GM21825 (cell line): Measurements from ENCODE around the gene ATP6V1A.
"Not testable (repeated sequence)": the region's sequence is repeated elsewhere in the genome, so short reads cannot be mapped to it uniquely, and the experiment has no call there.

Experiments used
- ATAC-seq: cut with Tn5 transposase; IDR thresholded peaks from one replicate; pipeline ENCODE4 v1.9.1; 2021; ENCODE audit warnings: mild to moderate bottlenecking, moderate library complexity; ENCODE audit not compliant: unreplicated experiment

The ATP6V1A gene

DNA sequence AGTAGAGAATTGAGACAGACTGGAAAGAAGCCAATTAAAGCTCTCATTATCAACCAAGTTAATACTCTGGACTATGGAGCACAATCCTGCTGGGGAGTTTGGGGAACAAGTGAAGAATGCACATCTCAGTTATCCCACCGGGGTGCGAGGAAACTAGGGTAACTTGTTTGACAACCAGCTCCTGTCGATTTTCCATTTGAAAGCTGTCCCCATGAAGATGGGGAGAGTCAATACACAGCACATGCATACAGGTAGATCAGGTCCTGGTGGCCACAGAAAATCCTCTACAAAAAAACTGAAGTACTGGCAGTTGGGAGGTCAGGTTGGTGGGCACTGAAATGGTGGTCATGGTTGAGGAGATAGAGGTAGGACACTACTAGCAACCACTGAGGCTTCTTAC is 66.0 kb downstream of the ATP6V1A start:
- ATAC-seq = no peak

DNA sequence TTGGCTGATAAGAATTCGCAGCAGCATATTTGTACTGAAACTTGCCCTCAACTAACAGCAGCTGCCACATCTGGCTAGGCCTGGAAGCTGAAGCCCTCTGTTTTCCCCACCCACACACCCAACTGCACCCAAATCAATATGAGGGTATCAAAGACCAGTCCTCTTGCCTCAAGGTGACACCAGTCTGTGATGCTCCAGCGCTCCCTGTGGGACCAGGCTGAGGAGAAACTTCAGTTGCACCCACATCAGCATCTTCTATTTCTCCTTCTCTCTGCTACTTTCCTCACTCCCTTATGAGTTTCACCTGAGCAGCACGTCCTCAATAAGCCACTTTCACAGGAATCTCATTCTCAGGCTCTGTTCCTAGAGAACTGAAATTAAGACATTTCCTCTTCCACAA is 73.0 kb downstream of the ATP6V1A start:
- no peak for ATAC-seq

DNA sequence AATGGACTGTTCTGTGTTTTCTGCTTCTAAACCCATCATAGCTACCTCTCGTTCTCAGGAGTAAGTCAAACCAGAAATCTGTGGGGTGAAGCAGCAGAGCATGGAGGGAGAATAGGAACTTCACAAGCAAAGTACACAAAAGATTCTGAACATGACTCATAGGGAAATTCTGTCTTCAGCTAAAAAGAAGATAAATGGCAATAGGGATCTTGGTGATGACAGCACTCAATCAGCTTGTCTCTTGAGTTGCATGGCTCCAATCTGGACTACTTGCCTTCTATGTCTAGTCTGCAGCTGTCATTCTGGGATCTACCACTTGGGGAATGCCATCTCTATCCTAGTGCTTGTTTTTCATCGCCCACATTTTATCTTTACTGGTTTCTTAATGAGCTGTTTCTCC is 78.3 kb downstream of the ATP6V1A start:
- ATAC-seq = peak; percentile 67

DNA sequence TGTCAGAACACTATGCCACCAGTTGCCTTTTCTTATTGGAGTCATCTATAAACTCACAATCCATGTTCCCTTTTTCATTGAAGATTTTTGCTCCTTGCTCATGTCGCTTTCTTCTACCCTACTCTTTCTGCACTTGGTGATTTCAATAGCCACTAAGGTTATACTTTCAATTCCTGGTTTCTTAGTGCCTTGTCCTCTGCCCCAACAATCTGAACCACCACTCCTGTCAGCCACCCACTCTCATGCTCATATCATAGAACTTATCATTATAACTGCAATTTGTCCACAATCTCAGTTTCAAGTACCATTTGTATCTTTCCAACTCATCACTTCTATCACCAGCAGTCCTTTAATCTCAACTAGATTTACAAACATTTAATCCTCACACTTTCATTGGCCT is 81.8 kb downstream of the ATP6V1A start:
- ATAC-seq = peak; percentile 35

DNA sequence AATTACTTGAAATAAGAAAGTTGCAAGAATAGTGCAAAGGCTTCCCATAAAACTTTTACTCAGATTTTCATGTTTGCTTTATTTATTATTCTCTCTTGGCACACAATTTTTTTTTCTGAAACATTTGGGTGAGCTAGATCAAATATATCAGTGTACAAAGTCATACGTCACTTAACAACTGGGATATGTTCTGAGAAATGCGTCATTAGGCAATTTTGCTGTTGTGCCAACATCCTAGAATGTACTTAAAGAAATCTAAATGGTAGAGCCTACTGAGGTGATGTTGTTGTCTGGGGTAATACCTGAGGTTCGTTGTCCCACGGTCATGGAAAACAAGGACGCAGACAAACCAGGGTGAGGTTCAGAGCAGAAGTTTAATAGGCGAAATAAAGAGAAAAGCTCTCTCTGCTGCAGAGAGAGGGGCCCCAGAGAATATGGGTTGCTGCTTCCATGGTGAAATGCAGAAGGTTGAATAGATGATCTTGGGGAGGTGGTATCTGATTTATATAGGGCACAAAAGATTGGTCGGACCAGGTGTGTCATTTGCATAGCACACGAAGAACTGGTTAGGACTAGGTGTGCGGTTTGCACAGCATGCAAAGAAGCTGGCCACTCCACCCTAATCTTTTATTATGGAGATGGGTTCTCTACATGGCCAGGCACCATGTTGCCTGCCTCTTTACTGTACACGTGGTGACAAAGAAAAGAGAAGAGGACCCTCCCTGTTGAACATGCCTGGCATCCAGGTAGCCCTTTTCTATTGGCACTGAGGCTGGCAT is 82.9 kb downstream of the ATP6V1A start:
- ATAC-seq = no peak

DNA sequence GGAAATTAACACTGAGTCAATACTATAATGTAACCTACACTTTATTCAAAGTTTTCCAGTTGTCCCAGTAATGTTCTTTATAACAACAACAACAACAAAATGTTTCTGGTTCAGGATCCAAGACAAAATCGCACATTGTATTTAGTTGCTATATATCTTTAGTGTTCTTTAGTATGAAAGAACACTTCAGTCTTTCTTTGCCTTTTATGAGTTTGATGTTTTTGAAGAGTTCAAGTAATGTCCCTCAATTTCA is 84.2 kb downstream of the ATP6V1A start:
- ATAC-seq = no peak

DNA sequence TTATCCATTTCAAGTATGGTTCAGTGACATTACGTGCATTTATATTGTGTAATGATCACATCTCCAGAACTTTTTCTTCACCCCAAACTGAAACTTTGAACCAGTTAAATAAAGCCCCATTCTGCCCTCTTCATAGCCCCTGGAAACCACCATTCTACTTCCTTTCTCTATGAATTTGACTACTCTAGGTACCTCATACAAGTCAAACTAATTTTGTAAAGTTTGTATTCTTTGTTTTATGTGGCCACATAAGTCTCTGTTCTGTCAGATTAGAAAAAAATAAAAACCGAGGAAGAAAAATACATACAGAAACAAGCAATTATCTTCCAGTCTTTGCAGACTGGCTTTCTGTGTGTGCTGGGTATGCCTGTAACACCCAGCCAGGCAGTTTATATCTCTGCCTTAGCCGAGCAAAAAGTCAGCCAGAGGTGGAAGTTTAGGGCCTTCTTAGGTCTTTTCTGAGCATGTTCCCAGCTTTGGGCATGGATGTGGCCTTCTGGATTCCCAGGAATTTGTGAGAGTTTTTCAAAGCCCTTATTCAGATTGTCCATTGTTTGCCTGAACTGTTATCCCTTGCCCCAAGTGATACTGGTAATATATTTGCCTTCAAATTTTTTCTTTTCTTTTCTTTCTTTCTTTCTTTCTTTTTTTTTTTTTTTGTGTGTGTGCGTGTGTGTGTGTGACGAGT is 85.8 kb downstream of the ATP6V1A start:
- peak; percentile 41 for ATAC-seq

DNA sequence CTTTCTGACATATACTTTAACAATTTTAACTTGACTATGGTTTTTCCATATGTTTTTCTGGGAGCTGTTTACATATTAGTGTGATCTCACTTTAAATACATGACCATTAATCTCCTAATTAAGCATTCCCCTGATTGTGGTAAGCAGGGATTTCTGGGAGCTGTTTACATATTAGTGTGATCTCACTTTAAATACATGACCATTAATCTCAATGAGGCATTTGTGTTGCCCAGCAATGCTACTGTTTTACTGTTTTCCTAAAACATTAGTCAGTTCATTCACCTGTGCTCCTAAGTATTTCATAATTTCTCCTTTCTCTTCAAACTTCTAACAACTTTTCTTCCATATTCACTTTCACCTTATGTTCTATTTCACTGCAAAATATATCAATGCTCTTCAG is 88.1 kb downstream of the ATP6V1A start:
- ATAC-seq = no peak

DNA sequence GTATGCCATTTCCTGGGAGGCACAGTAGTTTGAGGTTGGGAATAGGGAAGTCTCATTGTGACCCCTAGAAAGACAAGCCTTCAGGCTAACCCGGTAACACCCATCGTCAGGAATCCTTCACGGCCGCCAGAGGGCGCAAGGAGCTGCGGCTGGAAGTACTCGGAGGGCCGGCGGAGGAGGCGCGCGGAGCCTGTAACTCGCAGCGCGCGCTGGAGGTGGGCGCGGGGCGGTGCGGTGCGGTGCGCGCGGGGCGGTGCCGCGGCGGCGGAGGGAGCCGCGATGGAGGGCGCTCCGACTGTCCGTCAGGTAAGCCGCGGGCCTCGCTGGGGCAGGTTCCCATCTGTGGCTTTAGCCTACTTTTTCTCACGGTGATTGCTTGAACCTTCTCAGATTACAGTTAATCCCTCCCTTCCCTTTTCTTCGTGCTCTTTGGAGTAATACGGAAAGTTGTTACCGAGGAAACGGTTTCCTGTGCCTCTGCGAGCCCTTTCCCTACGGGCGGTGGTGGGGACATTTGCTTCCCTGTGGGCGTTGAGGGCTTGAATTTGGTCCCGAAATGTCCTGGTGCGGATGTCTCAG is 91.9 kb downstream of the ATP6V1A start, which contains the start of gene GRAMD1C:
Gene GRAMD1C (plus strand): TSS at position 158 of the 579 bp plus-strand sequence. CDS start 122 bp downstream, at position 280.
- peak; percentile 95 for ATAC-seq

DNA sequence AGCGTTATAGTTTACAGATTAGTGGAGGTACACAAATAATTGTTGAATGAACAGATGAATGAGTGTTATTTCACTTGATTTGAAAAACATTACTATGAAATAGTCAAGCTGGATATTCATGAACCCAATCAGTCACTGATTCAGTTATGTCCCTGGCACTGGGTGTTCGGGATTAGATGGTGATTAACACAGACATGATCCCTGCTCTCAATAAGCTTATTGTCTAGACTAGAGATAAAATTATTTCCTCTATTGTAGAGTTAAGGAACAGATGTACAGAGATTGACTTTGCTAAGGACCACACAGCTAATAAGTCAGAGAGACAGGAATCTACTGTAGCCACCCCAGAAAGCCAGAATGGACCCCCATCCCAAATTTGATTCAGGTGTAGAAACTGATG is 92.7 kb downstream of the ATP6V1A start:
- ATAC-seq = no peak

DNA sequence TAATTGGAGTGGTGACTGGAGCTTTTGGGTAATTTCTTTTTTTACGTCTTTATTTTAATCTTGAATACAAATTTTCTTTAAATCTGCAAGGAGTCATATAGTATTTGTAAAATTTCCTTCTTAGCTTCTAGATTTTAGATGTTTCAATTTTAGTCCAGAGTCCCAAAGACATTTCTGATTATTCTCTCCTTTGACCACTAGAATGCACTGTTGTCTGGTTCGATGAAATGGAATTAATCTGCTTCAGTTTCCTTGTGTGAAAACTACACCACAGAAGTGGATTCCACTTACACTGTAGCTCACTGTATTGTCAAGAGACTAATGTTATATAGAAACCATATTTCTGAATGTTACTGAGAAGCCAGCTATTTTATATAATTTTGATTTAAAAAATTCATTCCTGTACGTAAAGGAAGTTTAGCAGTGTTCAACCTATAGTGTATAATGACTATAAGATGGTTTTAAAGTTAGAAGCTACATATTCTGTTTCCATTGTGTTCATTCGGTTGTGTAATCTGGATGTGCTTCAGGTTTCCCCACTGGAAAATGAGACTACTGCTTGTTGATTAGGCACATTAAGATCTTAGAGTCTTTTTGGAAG is 97.9 kb downstream of the ATP6V1A start:
- ATAC-seq = no peak

DNA sequence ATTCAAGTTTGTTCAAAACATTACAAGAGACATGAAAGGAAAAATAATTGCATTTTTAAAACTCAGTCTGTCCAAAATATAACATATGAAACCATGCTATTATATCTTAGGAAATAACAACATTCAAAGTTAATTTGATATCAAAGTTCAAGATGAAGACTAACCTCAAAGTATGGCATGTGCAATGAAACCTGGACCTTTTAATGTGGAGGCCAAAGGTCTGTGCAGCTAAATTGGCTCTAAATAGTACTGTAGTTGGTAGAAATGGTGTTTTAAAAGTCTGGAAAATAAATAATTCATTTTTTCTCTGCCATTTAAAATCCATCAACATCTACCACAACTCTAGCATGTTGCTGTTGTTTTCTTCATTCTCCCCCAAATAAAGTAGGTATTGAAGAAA is 100.4 kb downstream of the ATP6V1A start:
- no peak for ATAC-seq

DNA sequence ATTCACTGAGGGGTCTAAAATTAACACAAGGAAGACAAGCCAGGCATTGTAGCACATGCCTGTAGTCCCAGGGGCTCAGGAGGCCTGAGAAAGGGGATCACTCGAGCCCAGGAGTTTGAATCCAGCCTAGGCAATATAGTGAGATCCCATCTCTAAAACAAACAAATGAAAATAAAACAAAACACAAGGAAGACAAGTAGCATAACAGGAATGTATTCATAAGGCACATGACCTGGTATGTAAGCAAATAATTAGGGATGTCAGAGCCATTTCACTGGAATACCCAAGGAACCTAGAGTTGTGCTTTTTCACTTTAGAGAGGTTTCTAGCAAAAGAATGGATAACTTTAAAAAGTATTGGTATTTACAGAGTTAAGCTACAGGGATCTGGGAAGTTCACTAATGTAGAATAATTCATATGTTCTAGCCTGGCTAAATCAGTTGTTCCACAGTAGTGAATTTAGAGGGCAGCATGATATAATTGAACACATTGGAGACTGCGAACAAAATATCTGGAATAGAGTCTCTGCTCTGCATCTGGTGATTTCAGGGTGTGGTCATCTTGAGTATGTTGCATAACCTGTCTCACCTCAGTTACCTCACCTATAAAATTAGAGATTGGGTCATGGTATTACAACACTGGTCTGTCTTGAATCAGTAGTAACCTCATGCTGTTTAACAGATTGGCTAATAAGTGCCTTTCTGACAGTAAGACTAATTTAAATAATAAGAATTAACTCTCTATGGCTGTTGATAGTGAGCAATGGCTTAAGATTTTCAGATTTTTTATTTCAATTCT is 101.0 kb downstream of the ATP6V1A start:
- no peak for ATAC-seq

DNA sequence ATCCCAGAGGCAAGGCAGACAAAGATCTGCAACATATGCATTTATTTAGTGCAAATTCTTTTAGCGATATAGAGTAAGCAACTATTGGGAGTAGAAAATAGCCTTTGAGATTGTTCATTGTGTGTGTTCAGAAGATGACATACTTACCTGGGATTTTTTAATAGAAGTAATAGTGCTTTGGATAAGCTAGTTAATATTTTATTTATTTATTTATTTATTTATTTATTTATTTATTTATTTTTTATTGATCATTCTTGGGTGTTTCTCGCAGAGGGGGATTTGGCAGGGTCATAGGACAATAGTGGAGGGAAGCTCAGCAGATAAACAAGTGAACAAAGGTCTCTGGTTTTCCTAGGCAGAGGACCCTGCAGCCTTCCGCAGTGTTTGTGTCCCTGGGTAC is 102.2 kb downstream of the ATP6V1A start:
- ATAC-seq = not testable (repeated sequence)

DNA sequence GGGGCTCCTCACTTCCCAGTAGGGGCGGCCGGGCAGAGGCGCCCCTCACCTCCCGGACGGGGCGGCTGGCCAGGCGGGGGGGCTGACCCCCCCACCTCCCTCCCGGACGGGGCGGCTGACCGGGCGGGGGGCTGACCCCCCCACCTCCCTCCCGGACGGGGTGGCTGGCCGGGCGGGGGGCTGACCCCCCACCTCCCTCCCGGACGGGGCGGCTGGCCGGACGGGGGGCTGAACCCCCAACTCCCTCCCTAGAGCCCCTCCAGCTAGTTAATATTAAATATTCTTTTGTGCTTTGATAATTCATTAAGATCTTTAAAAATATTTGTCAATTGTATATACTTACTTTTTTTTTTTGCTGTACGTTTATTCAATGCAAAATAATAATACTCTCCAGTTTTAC is 103.0 kb downstream of the ATP6V1A start:
- not testable (repeated sequence) for ATAC-seq

DNA sequence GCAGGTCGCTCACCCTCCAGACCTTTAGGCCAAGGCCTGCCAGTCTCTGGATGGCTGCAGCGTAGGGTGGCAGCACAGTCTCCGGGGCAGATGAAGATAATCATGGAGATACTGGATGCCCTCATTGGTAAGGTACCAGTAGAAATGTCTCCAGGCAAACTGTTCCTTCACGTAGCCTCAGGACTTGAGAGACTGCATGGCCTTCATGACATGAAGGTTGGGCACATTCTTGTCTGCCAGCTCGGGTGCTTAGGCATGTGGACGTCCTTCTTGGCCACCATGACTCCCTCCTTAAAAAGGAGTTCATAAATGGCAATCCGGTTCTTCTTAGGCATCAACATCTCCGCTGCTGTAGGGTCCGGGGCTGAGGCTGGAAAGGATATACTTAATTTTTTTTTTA is 103.6 kb downstream of the ATP6V1A start:
- not testable (repeated sequence) for ATAC-seq

DNA sequence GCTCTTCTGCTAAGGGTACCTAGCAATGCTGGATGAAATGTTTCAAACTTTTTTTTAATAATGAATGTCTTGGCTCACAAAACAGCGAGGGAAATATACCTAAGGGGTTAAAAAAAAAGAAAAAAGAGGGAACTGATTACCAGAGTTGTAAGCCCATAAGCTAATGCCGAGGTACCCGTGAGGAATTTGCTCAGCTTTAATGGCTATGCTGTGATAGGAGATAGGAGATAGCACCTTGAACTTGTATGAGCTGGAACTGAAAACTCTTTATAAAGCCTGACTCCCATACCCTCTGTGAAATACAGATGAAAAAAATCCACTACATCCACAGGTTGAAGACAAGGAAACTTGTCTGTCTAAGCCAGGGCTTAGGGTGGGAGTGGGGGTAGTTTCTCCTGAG is 105.7 kb downstream of the ATP6V1A start:
- ATAC-seq = no peak
